Muscle of leg (tissue), 11 donors: ENCODE data around the gene PML. TPM values are rescaled to one million over a fixed set of nuclear protein-coding genes. Genes with fewer than 3 reads are reported as not detected.
"Not testable (repeated sequence)": the region's sequence is repeated elsewhere in the genome, so short reads cannot be mapped to it uniquely, and the experiment has no call there.

Experiments
- DNase-seq: peaks from one replicate; pipeline ENCODE4 v3.0.0; 2013
- H3K27ac ChIP-seq: one replicate; pipeline ENCODE4 v1.5.1; 2013; ENCODE audit warnings: mild to moderate bottlenecking, low read length, control low read depth
- H3K27me3 ChIP-seq: one replicate; pipeline ENCODE4 v1.6.1; 2013; ENCODE audit warnings: low read length; ENCODE audit not compliant: control insufficient read depth, insufficient read depth
- H3K36me3 ChIP-seq: one replicate; pipeline ENCODE4 v1.6.1; 2013; ENCODE audit warnings: low read length; ENCODE audit not compliant: control insufficient read depth, insufficient read depth
- H3K4me1 ChIP-seq: one replicate; pipeline ENCODE4 v1.6.1; 2013; ENCODE audit warnings: low read length; ENCODE audit not compliant: control insufficient read depth, insufficient read depth
- H3K4me3 ChIP-seq: one replicate; pipeline ENCODE4 v1.5.1; 2013; ENCODE audit warnings: low read length, control low read depth
- H3K9me3 ChIP-seq: replicated peaks from 2 replicates; pipeline ENCODE4 v1.6.1; 2013; ENCODE audit warnings: low read depth, low read length; ENCODE audit not compliant: control insufficient read depth
- WGBS: methylation state at CpG from one replicate; pipeline ENCODE4 v1.1.5; 2013; ENCODE audit warnings: missing lambda C conversion rate; ENCODE audit not compliant: insufficient coverage; 5-methylcytosine and 5-hydroxymethylcytosine counted together
- polyA plus RNA-seq, 8 donors: library from polyadenylated mRNA; unstranded; fragments of 120-200 nt; gene quantifications; one replicate each; pipeline versions ENCODE4 v1.2.1 to v1.2.3, GENCODE V29; 2013; ENCODE audit warnings: inconsistent platforms in 1 of 8, low replicate concordance in 1 of 8; ENCODE audit not compliant: insufficient read length in 8 of 8, insufficient read depth in 1 of 8
- total RNA-seq: library from RNA; stranded (reverse); fragments of 120-200 nt; gene quantifications from one replicate; pipeline ENCODE4 v1.2.4, GENCODE V29; 2013

Gene PML
- total and polyA plus RNA-seq, 9 donors: 15.2 to 47.2 (median 32.0) TPM

GRCh38 chr15:74071645-74072044 lies 77.1 kb downstream of the PML start:
- H3K4me3 ChIP-seq, H3K9me3 ChIP-seq, H3K36me3 ChIP-seq, H3K27ac ChIP-seq, H3K4me1 ChIP-seq, H3K27me3 ChIP-seq, DNase-seq: not testable (repeated sequence)
- no CpG with 5 or more reads among the region's 6 CpGs for WGBS

GRCh38 chr15:74072132-74072531 lies 77.6 kb downstream of the PML start:
- not testable (repeated sequence) for H3K36me3 ChIP-seq, H3K4me1 ChIP-seq, H3K4me3 ChIP-seq, H3K9me3 ChIP-seq, H3K27ac ChIP-seq, H3K27me3 ChIP-seq, DNase-seq
- no CpG with 5 or more reads among the region's 9 CpGs for WGBS

GRCh38 chr15:74072614-74073337 lies 78.3 kb downstream of the PML start:
- not testable (repeated sequence) for H3K36me3 ChIP-seq, H3K27me3 ChIP-seq, H3K4me1 ChIP-seq, DNase-seq, H3K9me3 ChIP-seq, H3K4me3 ChIP-seq, H3K27ac ChIP-seq
- WGBS: no CpG with 5 or more reads among the region's 16 CpGs

GRCh38 chr15:74075781-74076180 lies 81.3 kb downstream of the PML start:
- not testable (repeated sequence) for H3K27me3 ChIP-seq, H3K4me3 ChIP-seq, DNase-seq, H3K9me3 ChIP-seq, H3K4me1 ChIP-seq, H3K27ac ChIP-seq, H3K36me3 ChIP-seq
- 97% methylated on average over 3 of the region's 9 CpGs for WGBS

DNA sequence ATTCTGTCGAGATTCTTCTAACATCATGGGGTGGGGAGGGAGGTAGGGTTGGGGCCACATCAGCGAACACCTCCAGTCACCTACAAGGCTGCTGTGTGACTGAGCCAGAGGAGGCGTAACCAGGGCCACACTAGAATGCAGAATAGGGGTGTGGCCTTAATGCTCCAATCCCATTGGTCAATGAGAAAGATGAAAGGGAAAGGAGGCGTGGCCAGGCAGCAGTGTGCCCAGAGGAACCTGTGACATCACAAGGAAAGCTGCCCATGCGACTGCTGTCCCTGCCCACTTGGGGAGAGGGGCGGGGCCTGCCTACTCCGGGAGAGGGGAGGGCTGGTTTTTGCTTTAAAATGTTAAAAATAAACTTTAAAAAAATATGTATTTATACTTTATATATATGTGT lies 87.9 kb downstream of the PML start, which contains the start of gene GOLGA6A:
Gene GOLGA6A (minus strand): TSS at position 101 of the 400 bp plus-strand sequence. CDS start 41 bp downstream, at position 60.
- H3K4me3 ChIP-seq, H3K4me1 ChIP-seq, DNase-seq, H3K27ac ChIP-seq, H3K27me3 ChIP-seq, H3K36me3 ChIP-seq, H3K9me3 ChIP-seq: not testable (repeated sequence)
- no CpG with 5 or more reads among the region's 7 CpGs for WGBS

- not testable (repeated sequence) for H3K27me3 ChIP-seq, H3K36me3 ChIP-seq, H3K9me3 ChIP-seq, H3K27ac ChIP-seq, H3K4me3 ChIP-seq, DNase-seq, H3K4me1 ChIP-seq
- no CpG with 5 or more reads among the region's 2 CpGs for WGBS
Measured at GRCh38 chr15:74094567-74094966, 100.1 kb downstream of the PML start.

DNA sequence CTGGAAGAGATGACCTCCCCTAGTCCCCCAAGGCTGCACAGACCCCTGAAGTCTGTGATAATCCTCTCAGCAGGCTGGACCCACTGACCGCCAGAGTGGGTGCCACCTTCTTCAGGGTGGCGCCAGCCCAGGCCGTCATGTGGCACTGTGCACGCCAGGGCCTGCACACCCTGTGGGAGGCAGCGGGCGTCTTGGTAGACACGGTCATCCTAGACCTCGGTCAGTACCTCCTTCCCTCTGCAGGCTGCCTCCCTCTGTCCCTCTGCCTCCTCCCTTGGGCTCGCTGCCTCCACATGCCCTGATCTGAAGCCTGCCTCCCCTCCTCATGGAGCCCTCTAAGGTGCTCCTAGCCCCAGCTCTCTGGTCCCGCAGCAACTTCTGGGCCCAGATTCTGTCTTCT lies 101.1 kb downstream of the PML start:
- H3K4me1 ChIP-seq, H3K36me3 ChIP-seq, H3K4me3 ChIP-seq, H3K27me3 ChIP-seq, DNase-seq, H3K9me3 ChIP-seq, H3K27ac ChIP-seq: not testable (repeated sequence)
- WGBS: no CpG with 5 or more reads among the region's 10 CpGs

GRCh38 chr15:74096753-74097474 lies 102.4 kb downstream of the PML start:
- H3K9me3 ChIP-seq, H3K4me3 ChIP-seq, H3K27me3 ChIP-seq, H3K4me1 ChIP-seq, H3K27ac ChIP-seq, H3K36me3 ChIP-seq, DNase-seq: not testable (repeated sequence)
- WGBS: no CpG with 5 or more reads among the region's 27 CpGs

Other genes starting within 250 kb of the PML start
- 5.7 TPM for gene INSYN1, start 241.4 kb upstream of the PML start, total RNA-seq
- 1 to 10 TPM; 3.1 to 9.0 (median 5.3) TPM for gene INSYN1, start 241.4 kb upstream of the PML start, polyA plus RNA-seq
- not detected for gene TBC1D21, start 121.2 kb upstream of the PML start, total RNA-seq
- gene TBC1D21, start 121.2 kb upstream of the PML start, polyA plus RNA-seq: not detected
- 20.0 TPM for gene LOXL1, start 68.3 kb upstream of the PML start, total RNA-seq
- 10 to 100 TPM; 24.2 to 48.0 (median 34.8) TPM for gene LOXL1, start 68.3 kb upstream of the PML start, polyA plus RNA-seq
- 40.2 TPM for gene STOML1, start 2.4 kb upstream of the PML start, total RNA-seq
- gene STOML1, start 2.4 kb upstream of the PML start, polyA plus RNA-seq: 10 to 100 TPM; 21.0 to 38.9 (median 32.6) TPM
- gene GOLGA6A, start 87.8 kb downstream of the PML start, total RNA-seq: 0.13 TPM
- 1 to 10 TPM in 1 of 8 donors, under 1 TPM in 6, not detected in 1; 0.10 to 1.2 (median 0.31) TPM for gene GOLGA6A, start 87.8 kb downstream of the PML start, polyA plus RNA-seq
- 1.4 TPM for gene ISLR2, start 135.9 kb downstream of the PML start, total RNA-seq
- gene ISLR2, start 135.9 kb downstream of the PML start, polyA plus RNA-seq: 1 to 10 TPM; 2.9 to 5.8 (median 3.8) TPM
- 82.3 TPM for gene ISLR, start 179.0 kb downstream of the PML start, total RNA-seq
- 100 to 1,000 TPM; 148 to 270 (median 197) TPM for gene ISLR, start 179.0 kb downstream of the PML start, polyA plus RNA-seq
- 0.40 TPM for gene STRA6, start 208.1 kb downstream of the PML start, total RNA-seq
- gene STRA6, start 208.1 kb downstream of the PML start, polyA plus RNA-seq: 1 to 10 TPM in 5 of 8 donors, under 1 TPM in 3; 0.57 to 2.0 (median 1.2) TPM
- gene CCDC33, start 241.6 kb downstream of the PML start, total RNA-seq: 0.04 TPM
- gene CCDC33, start 241.6 kb downstream of the PML start, polyA plus RNA-seq: under 1 TPM in 5 of 8 donors, not detected in 3; 0.11 to 0.36 (median 0.30) TPM